HG03066 (cell line): ENCODE data around the gene ZNF511.

ENCODE experiments used
- ATAC-seq: cut with Tn5 transposase; IDR thresholded peaks from one replicate; pipeline ENCODE4 v1.9.1; 2021; ENCODE audit warnings: low read depth; ENCODE audit not compliant: unreplicated experiment

ZNF511 gene

GRCh38 chr10:133273534-133274143 is 35.1 kb upstream of the ZNF511 start:
- no peak for ATAC-seq

- ATAC-seq = peak; percentile 46
Observed at GRCh38 chr10:133274751-133275683, 33.7 kb upstream of the ZNF511 start.

DNA sequence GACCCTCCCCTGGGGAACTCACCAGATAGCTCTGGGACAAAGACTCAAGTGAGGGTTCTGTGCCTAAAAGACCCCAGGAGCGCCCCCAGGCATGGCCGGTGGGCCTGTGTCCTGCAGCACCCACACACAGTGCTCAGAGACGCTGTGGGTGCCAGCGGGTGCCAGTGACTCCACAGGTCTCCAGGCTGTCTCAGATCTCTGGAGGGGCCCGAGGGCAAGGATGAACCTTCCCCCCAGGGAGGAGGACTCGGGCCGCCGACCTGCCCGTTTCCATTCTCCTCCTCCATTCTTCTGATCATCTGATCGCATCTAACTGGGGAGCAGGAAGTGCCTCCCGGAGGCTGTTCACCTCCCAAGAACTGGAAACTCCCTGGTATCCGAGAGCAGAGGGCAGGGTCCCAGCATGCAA is 33.0 kb upstream of the ZNF511 start:
- peak; percentile 32 for ATAC-seq

DNA sequence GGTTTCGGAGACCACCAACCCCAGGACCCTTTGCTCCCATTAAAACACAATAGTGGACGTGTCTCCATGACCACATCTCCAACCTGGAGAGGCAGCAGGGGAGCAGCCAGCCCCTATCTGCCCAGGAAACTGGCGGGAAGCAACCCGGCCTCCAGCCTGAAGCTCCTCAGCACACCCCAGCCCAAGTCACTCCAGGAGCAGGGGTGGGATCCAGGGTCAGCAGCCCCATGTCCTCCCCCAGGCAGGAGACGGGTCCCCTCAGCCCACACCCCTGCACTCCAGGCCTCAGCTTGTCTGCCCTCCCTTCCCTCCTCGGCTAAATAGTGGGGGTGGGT is 32.6 kb upstream of the ZNF511 start:
- ATAC-seq = no peak

DNA sequence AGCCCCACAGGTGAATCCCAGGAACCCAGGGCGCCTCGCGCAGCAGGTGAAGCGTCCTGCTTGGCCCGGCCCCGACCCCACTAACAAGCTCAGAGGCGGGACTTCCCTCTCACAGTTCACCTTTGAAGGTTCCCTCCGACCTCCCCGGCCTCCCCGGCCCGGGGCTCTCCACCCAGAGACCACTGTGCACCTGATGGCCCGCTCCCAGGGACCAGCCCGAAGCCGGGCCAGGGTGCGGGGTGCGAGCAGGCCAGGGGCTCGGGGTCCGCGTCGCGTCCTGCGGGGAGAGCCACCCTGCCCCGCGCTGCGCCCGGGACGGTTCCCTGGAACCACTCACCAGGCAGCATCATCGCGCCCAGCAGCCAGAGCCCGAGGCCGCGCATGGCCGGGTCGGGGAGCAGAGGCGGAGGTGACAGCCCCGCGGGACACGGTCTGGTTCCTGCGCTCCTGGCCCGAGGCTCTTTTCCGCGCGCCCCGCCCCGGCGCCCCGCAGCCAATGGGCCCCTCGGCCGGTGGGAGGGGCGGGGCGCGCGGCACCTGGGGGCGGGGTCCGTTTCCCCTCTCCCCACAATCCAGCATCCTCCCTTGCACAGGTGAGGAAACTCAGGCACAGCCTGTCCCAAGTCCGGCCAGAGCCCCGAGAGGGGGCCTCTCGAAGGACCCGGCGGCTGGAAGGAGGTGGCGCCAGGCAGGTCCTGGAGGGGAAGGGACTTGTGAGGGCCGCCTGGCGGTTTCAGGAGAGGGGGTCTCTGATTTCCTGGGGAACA is 32.1 kb upstream of the ZNF511 start, which contains the start of gene ADAM8:
TSS of gene ADAM8 (minus strand) at position 434 of the 767 bp plus-strand sequence. CDS start at position 383, 51 bp downstream.
- ATAC-seq = peak; percentile 43

DNA sequence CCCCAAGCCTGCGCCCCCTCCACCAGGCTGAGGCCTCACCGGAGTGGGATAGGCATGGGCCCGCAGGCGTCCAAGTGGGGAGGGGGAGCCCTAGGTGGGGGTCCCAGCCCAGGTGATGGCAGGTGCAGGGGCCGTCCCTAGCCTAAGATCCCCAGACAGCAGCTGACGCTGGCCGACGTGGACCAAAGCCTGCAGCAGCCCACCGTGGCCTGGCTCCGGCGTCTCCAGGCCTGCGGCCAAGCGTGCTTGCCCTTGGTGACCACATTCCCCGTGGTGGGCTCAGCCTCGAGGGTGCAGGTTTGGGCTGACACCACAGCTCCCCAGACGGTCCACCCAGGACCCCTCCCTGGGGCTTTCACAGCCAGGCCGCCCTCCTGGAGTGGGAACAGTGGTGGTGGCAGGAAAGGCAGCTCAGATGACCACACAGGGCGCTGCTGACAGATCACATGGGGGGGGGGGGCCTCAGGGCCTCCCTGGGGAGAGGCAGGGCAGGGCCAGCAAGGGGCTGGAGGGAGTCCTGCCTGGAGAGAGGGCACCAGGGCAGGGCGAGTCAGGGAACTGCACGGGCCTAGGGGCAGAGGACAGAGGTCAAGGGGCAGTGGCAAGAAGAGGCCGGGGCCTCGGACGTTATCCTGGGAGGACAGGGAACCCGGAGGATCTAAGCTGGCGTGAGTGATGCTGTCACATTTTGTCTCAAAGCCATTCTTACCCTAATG is 31.3 kb upstream of the ZNF511 start:
- ATAC-seq = no peak

GRCh38 chr10:133277993-133278576 is 30.6 kb upstream of the ZNF511 start:
- no peak for ATAC-seq

DNA sequence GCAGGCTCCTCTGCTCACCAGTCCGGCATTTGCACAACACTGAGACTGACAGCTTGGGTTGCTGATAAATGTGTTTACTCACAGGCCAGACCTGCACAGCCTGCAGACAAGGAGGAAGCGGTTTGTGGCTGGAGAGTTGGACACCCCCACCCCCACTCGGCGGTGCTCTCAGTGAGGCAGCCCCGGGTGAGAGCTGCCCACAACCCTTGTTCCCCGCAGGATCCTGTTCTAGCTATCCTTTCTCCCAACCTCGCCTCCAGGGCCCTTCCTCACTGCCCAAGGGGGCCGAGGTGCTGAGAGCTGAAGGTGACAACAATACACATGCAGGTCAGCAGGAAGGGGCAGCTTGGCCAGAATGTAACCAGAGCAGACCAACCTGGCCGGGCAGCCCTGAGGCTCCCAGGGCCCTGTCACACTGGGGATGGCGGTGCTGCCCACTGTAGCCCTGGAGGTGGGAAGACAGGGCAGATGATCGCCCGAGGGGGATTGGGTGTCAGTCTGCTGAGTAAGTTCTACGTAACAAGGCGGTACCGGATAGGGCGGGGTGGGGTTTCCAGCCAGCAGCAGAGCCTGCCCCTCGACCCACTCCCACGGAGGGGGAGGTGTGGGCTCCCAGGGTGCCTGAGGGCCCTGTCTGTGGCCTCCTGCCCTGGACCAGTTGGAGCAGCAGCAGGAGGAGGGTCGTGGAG is 30.0 kb upstream of the ZNF511 start:
- ATAC-seq = peak; percentile 40

DNA sequence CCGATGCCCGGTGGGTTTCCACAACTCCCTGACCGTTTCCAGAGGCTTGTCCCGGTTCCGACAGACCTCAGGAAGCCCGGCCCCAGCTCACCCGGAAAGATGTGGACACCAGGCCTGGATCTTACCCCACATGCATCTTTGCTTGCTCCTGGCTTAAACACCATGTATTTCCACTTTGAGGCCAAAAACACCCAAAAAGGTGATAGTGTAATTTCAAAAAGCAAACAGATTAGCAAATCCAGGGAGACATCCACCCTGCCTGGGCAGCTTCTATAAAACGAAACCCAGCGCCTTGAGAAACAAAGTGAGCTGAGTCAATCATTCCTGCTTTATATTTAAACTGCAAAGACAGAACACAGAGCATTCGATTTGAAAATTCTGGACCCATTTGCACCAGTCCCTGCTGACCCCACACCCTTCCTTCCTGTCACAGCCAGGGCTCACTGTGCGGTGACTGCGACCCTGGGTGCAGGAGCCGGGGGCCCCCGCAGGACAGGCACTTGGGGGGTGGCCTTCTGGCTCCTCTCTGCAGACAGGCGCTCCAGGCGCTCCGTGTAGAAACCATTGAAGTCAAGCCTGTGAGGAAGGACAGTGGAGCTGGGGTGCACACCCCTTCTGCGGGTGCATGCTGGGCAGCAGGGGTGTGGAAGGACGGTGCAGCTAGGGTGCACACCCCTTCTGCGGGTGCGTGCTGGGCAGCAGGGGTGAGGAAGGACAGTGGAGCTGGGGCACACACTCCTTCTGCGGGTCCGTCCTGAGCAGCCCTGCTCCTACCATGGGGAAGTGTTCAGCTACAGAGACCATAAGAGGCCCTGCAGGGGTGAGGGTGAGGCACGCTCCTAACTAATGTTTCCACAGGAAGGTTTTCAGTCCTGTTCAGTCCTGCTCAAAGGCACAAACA is 29.1 kb upstream of the ZNF511 start:
- ATAC-seq = no peak

DNA sequence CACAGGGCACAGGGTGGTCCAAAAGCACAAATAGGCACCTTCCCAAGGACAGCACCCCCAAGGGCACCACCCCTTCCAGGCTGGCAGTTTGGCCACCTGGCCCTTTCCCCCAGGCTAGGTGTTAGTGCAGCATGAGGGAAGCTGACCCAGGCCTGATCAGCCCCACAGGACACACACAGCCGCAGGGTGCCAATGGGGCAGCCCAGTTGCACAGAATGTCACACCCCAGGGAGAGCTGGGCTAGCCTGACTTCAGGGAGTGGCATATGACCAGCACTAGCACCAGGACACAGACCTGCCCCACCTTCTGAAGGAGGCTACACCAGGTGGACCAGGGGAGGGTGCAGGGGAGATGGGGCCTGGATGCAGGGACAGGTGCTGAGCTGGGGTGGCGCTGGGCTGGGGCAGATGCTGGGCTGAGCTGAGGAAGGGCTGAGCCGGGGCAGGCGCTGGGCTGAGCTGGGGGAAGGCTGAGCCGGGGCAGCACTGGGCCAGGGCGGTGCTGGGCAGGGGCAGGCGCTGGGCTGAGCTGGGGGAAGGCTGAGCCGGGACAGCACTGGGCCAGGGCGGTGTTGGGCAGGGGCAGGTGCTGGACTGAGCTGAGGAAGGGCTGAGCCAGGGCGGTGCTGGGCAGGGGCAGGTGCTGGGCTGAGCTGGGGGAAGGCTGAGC is 28.2 kb upstream of the ZNF511 start:
- ATAC-seq = no peak

GRCh38 chr10:133281084-133281483 is 27.6 kb upstream of the ZNF511 start:
- no peak for ATAC-seq

DNA sequence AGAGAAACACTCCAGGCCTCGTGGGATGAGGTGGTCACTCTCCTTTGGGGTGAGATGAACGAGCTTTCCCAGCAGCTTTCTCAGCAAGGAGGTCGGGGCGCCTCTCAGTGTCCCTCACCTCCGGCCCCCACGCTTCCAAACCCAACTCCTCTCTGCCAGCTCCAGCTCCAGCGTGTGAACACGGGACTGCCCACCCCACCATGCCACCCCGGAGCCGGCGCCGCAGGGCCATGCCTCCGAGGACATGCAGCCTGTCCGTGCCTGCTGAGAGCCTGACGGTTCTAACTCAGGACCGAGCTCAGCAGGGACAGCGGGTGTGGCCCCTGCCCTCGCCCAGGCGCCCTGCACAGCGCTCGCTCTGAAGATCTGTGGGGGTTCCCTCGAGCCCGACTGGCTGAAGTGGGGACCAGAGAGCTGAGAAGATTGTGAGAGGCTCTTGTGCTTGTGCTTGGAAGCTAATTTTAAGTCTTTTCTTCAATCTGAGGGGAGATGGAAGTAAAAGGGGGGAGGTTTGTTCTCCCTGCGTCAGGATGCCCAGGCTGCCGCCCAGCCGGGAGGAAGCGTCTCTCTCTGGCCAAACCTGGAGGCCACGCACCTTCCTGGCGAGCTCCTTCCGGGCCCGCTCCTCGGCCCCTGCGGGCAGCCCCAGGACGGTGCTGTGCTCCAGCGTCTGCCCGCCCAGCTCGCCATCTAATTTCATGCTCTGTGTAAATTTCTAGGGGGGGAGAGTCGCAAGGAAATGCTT is 26.9 kb upstream of the ZNF511 start:
- no peak for ATAC-seq

- no peak for ATAC-seq
Observed at GRCh38 chr10:133282846-133283390, 25.8 kb upstream of the ZNF511 start.

- no peak for ATAC-seq
Observed at GRCh38 chr10:133283931-133284330, 24.8 kb upstream of the ZNF511 start.

DNA sequence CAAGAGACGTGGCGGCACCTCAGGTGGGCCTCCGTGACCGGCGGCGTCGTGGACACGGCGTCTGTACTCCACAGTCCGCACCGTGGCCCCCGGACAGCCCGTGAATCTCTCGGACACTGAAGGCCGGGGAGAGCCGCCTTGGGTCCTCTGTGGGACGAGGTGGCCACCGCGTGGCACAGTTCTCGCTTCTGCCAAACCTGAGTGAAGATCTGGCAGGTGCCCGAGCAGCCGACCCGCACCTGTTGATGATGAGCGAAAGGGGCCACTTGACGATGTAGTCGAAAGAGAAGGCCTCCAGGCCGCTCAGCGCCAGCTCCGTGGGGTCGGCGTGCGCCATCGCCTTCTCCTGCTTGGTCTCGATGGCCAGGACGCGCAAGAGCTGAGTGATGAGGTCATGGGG is 23.5 kb upstream of the ZNF511 start:
- no peak for ATAC-seq

DNA sequence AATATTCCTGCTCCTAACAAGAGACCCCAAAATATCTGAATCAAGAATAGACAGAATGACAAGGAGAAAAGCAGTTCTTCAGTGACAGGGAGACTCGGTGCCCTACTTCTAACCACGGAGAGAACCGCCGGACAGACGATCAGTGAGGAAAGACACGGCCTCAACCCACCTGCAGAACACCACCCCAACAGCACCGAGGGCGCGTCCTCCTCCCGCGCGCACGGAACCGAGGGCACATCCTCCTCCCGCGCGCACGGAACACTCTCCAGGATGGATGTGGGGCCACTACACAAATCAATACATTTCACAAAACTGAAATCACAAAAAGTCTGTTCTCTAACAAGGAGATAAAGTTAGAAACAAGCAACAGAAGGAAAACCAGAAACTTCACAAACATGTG is 22.3 kb upstream of the ZNF511 start:
- no peak for ATAC-seq

- no peak for ATAC-seq
Observed at GRCh38 chr10:133287832-133288500, 20.7 kb upstream of the ZNF511 start.
